H9 (cell line): Measurements from ENCODE around the gene RABGAP1L. TPM values are rescaled to one million over a fixed set of nuclear protein-coding genes. Genes with fewer than 3 reads are reported as not detected.

Experiments used
- DNase-seq: peaks from one replicate; pipeline ENCODE4 v3.0.0-alpha.2; 2017
- H2AFZ ChIP-seq: one replicate; pipeline ENCODE4 v1.6.1; 2013; ENCODE audit warnings: mild to moderate bottlenecking, low read length, control low read depth, moderate library complexity
- H2AK5ac ChIP-seq: 2 replicates; pipeline ENCODE4 v1.6.1; 2013; ENCODE audit warnings: low read length, control low read depth, mixed read lengths; ENCODE audit not compliant: insufficient read length
- H2BK120ac ChIP-seq: one replicate; pipeline ENCODE4 v1.6.1; 2013; ENCODE audit warnings: low read depth, mild to moderate bottlenecking, low read length, control low read depth, inconsistent platforms; ENCODE audit not compliant: poor library complexity, severe bottlenecking
- H2BK12ac ChIP-seq: 2 replicates; pipeline ENCODE4 v1.6.1; 2013; ENCODE audit warnings: low read length, control low read depth, mixed read lengths, low read depth; ENCODE audit not compliant: insufficient read length
- H2BK15ac ChIP-seq: 2 replicates; pipeline ENCODE4 v1.6.1; 2013; ENCODE audit warnings: low read depth, low read length, control low read depth
- H2BK20ac ChIP-seq: one replicate; pipeline ENCODE4 v1.6.1; 2013; ENCODE audit warnings: low read depth, mild to moderate bottlenecking, low read length, control low read depth, inconsistent platforms; ENCODE audit not compliant: poor library complexity, severe bottlenecking
- H2BK5ac ChIP-seq: 2 replicates; pipeline ENCODE4 v1.6.1; 2013; ENCODE audit warnings: low read length, control low read depth, mixed read lengths; ENCODE audit not compliant: insufficient read length
- H3K14ac ChIP-seq: 2 replicates; pipeline ENCODE4 v1.6.1; 2013; ENCODE audit warnings: low read length, control low read depth; ENCODE audit not compliant: insufficient read depth
- H3K18ac ChIP-seq: 2 replicates; pipeline ENCODE4 v1.6.1; 2013; ENCODE audit warnings: low read depth, mild to moderate bottlenecking, mixed read lengths, low read length, control low read depth; ENCODE audit not compliant: insufficient read length
- H3K23ac ChIP-seq: 2 replicates; pipeline ENCODE4 v1.6.1; 2013; ENCODE audit warnings: low read length, control low read depth, mixed read lengths, low read depth; ENCODE audit not compliant: insufficient read length
- H3K23me2 ChIP-seq: 2 replicates; pipeline ENCODE4 v1.6.1; 2013; ENCODE audit warnings: low read depth, mild to moderate bottlenecking, mixed read lengths, low read length, control low read depth; ENCODE audit not compliant: insufficient read length, poor library complexity, severe bottlenecking
- H3K27ac ChIP-seq: 2 replicates; pipeline ENCODE4 v1.5.1; 2013; ENCODE audit warnings: low read length, control low read depth, mixed read lengths, low read depth; ENCODE audit not compliant: insufficient read length
- H3K27me3 ChIP-seq: 2 replicates; pipeline ENCODE4 v1.6.1; 2013; ENCODE audit warnings: low read length, control low read depth, inconsistent platforms; ENCODE audit not compliant: insufficient read depth
- H3K4ac ChIP-seq: 2 replicates; pipeline ENCODE4 v1.6.1; 2013; ENCODE audit warnings: low read depth, mild to moderate bottlenecking, control low read depth, inconsistent platforms, low read length, moderate library complexity
- H3K4me1 ChIP-seq: 2 replicates; pipeline ENCODE4 v1.6.1; 2013; ENCODE audit warnings: low read length, control low read depth, inconsistent platforms; ENCODE audit not compliant: insufficient read depth
- H3K4me2 ChIP-seq: 2 replicates; pipeline ENCODE4 v1.6.1; 2013; ENCODE audit warnings: low read length, control low read depth, mixed read lengths; ENCODE audit not compliant: insufficient read length, insufficient read depth
- H3K56ac ChIP-seq: 2 replicates; pipeline ENCODE4 v1.6.1; 2013; ENCODE audit warnings: low read depth, mild to moderate bottlenecking, mixed read lengths, low read length, control low read depth; ENCODE audit not compliant: insufficient read length
- H3K79me1 ChIP-seq: 2 replicates; pipeline ENCODE4 v1.6.1; 2013; ENCODE audit warnings: low read depth, mild to moderate bottlenecking, moderate library complexity, low read length, control low read depth, inconsistent platforms; ENCODE audit not compliant: insufficient read depth, poor library complexity, severe bottlenecking
- H3K79me2 ChIP-seq: 2 replicates; pipeline ENCODE4 v1.6.1; 2013; ENCODE audit warnings: low read length, control low read depth, inconsistent platforms; ENCODE audit not compliant: insufficient read depth
- H3K9ac ChIP-seq: 2 replicates; pipeline ENCODE4 v1.6.1; 2013; ENCODE audit warnings: low read length, control low read depth, mixed read lengths; ENCODE audit not compliant: insufficient read length; ENCODE audit errors: extremely low read depth
- H3K9me3 ChIP-seq: one replicate; pipeline ENCODE4 v1.6.1; 2013; ENCODE audit warnings: low read depth, low read length, inconsistent platforms; ENCODE audit not compliant: control insufficient read depth
- H3T11ph ChIP-seq: one replicate; pipeline ENCODE4 v1.6.1; 2013; ENCODE audit warnings: mild to moderate bottlenecking, low read length, control low read depth, inconsistent platforms
- H4K20me1 ChIP-seq: one replicate; pipeline ENCODE4 v1.6.1; 2013; ENCODE audit not compliant: control insufficient read depth, insufficient read length, insufficient read depth
- H4K5ac ChIP-seq: 2 replicates; pipeline ENCODE4 v1.6.1; 2013; ENCODE audit warnings: low read depth, mild to moderate bottlenecking, mixed read lengths, low read length, control low read depth; ENCODE audit not compliant: insufficient read length
- H4K8ac ChIP-seq: replicated peaks from 2 replicates; pipeline ENCODE4 v1.6.1; 2013; ENCODE audit warnings: low read length, control low read depth, mixed read lengths, low read depth; ENCODE audit not compliant: insufficient read length
- H4K91ac ChIP-seq: 2 replicates; pipeline ENCODE4 v1.6.1; 2013; ENCODE audit warnings: low read depth, mild to moderate bottlenecking, moderate library complexity, mixed read lengths, low read length, control low read depth; ENCODE audit not compliant: insufficient read length
- H3K27ac Mint-ChIP-seq, 3 experiments: 2 replicates in 2 of 3; 3 replicates in 1 of 3; pipeline ENCODE4 v1.8.0; 2020 to 2021; ENCODE audit warnings: mixed read lengths in 3 of 3, mild to moderate bottlenecking in 1 of 3, moderate library complexity in 1 of 3
- H3K27me3 Mint-ChIP-seq: 2 replicates; pipeline ENCODE4 v1.8.0; 2021; ENCODE audit warnings: low read depth, mild to moderate bottlenecking, moderate library complexity, mixed read lengths
- H3K36me3 Mint-ChIP-seq, 3 experiments: 2 replicates in 2 of 3; 3 replicates in 1 of 3; pipeline ENCODE4 v1.8.0; 2020 to 2021; ENCODE audit warnings: low read depth in 3 of 3, mixed read lengths in 3 of 3; ENCODE audit not compliant: insufficient read depth in 1 of 3
- H3K4me1 Mint-ChIP-seq, 2 experiments: 2 replicates each; pipeline ENCODE4 v1.8.0; 2020; ENCODE audit warnings: mixed read lengths in 2 of 2
- H3K4me3 Mint-ChIP-seq, 2 experiments: 2 replicates in 1 of 2; 3 replicates in 1 of 2; pipeline ENCODE4 v1.8.0; 2020 to 2021; ENCODE audit warnings: mild to moderate bottlenecking in 2 of 2, mixed read lengths in 2 of 2, moderate library complexity in 1 of 2
- H3K9me3 Mint-ChIP-seq, 2 experiments: 2 replicates in 1 of 2; 3 replicates in 1 of 2; pipeline ENCODE4 v1.8.0; 2020; ENCODE audit warnings: mild to moderate bottlenecking in 2 of 2, mixed read lengths in 2 of 2, moderate library complexity in 1 of 2
- total RNA-seq: library from RNA; stranded (reverse); gene quantifications from 2 replicates; pipeline ENCODE4 v1.2.1, GENCODE V29; 2021
- TF ChIP-seq, protein P1 (sequence below): fragments of 200-600 bp; sonication (generic); conservative IDR thresholded peaks from 3 replicates; pipeline ENCODE4 v1.8.0; 2021; ENCODE audit warnings: antibody characterized with exemption, mild to moderate bottlenecking

RABGAP1L gene
- total RNA-seq, 1 experiment from 2014 or later, result 147 TPM

DNA sequence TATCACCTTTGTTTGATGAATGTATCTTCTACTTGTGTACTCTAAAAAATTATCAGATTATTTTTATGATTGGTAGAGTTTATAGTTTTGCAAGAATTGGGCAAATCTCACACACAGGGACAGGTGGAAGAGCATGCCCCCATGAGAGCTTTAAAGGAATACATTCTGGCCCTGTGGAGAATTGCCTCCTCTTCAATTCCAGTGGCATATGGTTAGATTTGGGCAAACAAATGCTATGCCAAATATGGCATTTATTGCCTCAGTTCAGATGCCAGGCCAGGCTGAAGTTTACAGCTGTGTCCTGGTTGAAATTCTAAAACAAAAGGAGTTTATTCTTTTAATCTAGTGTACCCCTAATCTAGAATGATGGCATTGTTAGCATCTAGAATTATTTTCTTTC is 678.1 kb downstream of the RABGAP1L start:
- no peaks in the 10 kb centered on the region for H3K23me2 ChIP-seq
- no peak overlapping the region for H4K5ac ChIP-seq
- no peak overlapping the region for H3K4me3 Mint-ChIP-seq
- H4K91ac ChIP-seq, result no peak overlapping the region
- no peak overlapping the region for H4K8ac ChIP-seq
- no peak overlapping the region for H3K14ac ChIP-seq
- H3K4me1 ChIP-seq, result no peaks in the 10 kb centered on the region
- no peaks in the 10 kb centered on the region for H3K36me3 Mint-ChIP-seq
- H3K79me1 ChIP-seq, result no peaks in the 10 kb centered on the region
- H3K23ac ChIP-seq, result no peak overlapping the region
- no peak overlapping the region for H3T11ph ChIP-seq
- peaks cover 0 to 2% of the 10 kb centered on the region in 2 experiments; a peak in 1 of 4 replicates for H3K4me1 Mint-ChIP-seq
- no peak overlapping the region for H2AFZ ChIP-seq
- H3K4ac ChIP-seq, result no peak overlapping the region
- H3K9me3 Mint-ChIP-seq, result no peaks in the 10 kb centered on the region
- no peak overlapping the region for H3K18ac ChIP-seq
- H3K56ac ChIP-seq, result no peak overlapping the region
- H3K27me3 ChIP-seq, result no peaks in the 10 kb centered on the region
- no peak overlapping the region for H2BK12ac ChIP-seq
- H3K79me2 ChIP-seq, result no peaks in the 10 kb centered on the region
- no peak overlapping the region for H2AK5ac ChIP-seq
- no peak overlapping the region for H2BK120ac ChIP-seq
- no peaks in the 10 kb centered on the region for H3K9me3 ChIP-seq
- H4K20me1 ChIP-seq, result no peaks in the 10 kb centered on the region
- H3K4me2 ChIP-seq, result no peak overlapping the region
- DNase-seq, result no peak
- H3K27me3 Mint-ChIP-seq, result no peaks in the 10 kb centered on the region
- H3K9ac ChIP-seq, result no peak overlapping the region
- no peak overlapping the region for H2BK20ac ChIP-seq
- H2BK15ac ChIP-seq, result no peak overlapping the region
- TF ChIP-seq, protein P1, sequence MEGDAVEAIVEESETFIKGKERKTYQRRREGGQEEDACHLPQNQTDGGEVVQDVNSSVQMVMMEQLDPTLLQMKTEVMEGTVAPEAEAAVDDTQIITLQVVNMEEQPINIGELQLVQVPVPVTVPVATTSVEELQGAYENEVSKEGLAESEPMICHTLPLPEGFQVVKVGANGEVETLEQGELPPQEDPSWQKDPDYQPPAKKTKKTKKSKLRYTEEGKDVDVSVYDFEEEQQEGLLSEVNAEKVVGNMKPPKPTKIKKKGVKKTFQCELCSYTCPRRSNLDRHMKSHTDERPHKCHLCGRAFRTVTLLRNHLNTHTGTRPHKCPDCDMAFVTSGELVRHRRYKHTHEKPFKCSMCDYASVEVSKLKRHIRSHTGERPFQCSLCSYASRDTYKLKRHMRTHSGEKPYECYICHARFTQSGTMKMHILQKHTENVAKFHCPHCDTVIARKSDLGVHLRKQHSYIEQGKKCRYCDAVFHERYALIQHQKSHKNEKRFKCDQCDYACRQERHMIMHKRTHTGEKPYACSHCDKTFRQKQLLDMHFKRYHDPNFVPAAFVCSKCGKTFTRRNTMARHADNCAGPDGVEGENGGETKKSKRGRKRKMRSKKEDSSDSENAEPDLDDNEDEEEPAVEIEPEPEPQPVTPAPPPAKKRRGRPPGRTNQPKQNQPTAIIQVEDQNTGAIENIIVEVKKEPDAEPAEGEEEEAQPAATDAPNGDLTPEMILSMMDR, result no peak
- H2BK5ac ChIP-seq, result no peak overlapping the region
- H3K27ac ChIP-seq, result no peak overlapping the region
- no peak overlapping the region for H3K27ac Mint-ChIP-seq
